Muscle layer of duodenum (tissue), 2 donors: Measurements from ENCODE around the gene PLK5.
"Not testable (repeated sequence)": the region's sequence is repeated elsewhere in the genome, so short reads cannot be mapped to it uniquely, and the experiment has no call there.

Experiments used
- H3K27ac ChIP-seq: one replicate; pipeline ENCODE4 v1.7.0; 2013; ENCODE audit warnings: mild to moderate bottlenecking, low read length
- H3K27me3 ChIP-seq: one replicate; pipeline ENCODE4 v1.7.0; 2013; ENCODE audit warnings: low read depth, mild to moderate bottlenecking, control low read depth, low read length
- H3K36me3 ChIP-seq, 2 donors: one replicate each; pipeline ENCODE4 v1.7.0; 2013; ENCODE audit warnings: low read length in 2 of 2, control low read depth in 1 of 2, mild to moderate bottlenecking in 1 of 2; ENCODE audit not compliant: insufficient read depth in 2 of 2, control insufficient read depth in 1 of 2
- H3K4me1 ChIP-seq, 2 donors: one replicate each; pipeline ENCODE4 v1.7.0; 2013; ENCODE audit warnings: low read length in 2 of 2, mild to moderate bottlenecking in 2 of 2, control low read depth in 1 of 2, moderate library complexity in 1 of 2; ENCODE audit not compliant: insufficient read depth in 2 of 2, control insufficient read depth in 1 of 2
- H3K4me3 ChIP-seq, 2 donors: one replicate each; pipeline ENCODE4 v1.7.0; 2013; ENCODE audit warnings: low read length in 2 of 2, low read depth in 1 of 2, mild to moderate bottlenecking in 1 of 2
- H3K9me3 ChIP-seq, 2 donors: one replicate each; pipeline ENCODE4 v1.7.0; 2013; ENCODE audit warnings: low read length in 2 of 2, control low read depth in 1 of 2, mild to moderate bottlenecking in 1 of 2; ENCODE audit not compliant: control insufficient read depth in 1 of 2
- donor health status: healthy.

The PLK5 gene

DNA sequence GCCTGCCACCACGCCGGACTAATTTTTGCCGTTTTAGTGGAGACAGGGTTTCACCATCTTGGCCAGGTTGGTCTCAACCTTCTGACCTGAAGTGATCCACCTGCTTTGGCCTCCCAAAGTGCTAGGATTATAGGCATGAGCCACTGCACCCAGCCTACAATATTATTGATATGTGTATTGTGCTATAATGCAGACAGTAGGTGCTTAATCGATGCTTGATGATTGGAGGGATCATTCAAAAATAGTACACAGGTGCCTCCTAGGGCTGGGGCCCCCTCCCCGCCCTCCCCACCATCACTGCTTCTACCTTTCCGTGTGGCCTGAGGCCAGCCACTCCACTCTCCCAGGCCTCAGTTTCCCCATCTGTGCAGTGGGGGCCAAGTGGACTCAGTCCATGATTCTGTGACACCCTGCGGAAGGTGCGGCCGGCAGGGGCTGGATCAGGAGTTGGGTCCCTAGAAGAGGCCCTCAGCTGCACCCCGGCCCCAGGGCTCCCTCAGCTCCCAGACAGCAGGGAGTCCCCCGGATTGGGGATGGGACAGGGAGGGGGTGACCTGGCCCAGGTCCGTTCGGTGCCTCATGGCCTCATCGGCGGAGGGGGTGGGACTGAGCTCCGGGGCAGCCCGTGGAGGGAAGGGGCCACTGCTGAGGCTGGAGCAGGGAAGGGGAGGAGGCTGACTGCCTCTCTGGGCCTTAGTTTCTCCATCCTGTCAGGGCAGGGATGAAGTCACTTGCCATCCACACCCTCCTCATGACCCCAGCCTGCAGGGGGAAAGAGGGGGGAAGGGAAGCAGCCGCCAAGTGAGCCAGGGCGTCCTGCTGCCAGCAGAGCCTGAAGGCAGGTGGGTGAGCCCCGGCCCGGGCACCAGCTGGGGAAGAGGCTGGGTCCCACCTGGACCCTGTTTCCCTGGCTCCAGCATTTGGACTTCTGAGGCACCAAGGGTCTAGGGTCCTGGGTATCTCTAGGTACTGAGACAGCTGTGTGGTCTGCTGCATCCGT is 12.3 kb upstream of the PLK5 start:
- Histone ChIP-seq H3K27me3 (peaks cover 3% of the 10 kb centered on the region), H3K4me1 (peaks cover 0 to 15% of the 10 kb centered on the region in 2 donors), H3K4me3 (no peak overlapping the region), H3K36me3 (no peaks in the 10 kb centered on the region), H3K9me3 (peaks cover 0 to 4% of the 10 kb centered on the region in 2 donors), H3K27ac (no peak overlapping the region)

DNA sequence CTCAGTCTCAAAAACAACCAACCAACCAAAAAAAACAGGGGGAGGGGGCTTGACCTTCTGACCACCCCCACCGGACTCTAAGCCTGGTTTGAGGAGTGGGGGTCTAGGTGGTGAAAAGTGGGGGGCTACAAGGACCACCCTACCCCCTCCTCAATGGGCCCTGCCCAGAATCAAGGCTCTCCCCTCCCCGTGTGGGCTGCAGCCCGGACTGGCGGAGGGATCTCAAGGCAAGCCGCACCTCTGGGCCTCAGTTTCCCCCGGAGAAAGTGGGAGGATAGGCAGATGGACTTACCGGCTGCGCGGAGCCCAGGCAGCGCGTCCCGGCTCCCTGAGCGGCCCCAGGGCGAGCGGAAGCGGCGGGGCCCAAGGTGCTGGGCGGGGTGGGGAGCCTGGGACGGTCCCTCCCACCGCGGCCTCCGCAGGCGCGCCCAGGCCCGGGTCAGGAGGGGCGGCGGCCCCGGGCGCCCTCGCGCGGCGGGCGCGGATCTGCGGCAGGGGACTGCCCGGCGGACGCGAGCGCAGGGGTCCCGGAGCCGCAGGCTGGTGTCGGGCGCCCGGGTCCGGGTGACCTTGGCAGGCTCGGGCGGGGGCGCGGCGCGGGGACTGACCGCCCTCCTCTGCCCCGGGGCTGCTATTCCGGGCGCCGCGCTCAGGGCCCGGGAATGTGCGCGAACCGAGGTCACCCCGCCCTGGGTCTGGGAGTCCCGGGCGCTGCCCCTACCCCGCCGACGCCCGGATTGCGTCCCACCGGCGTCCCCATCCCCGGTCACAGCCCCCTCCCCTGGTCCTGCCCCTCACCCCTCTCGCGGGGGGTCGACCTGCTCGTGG is 11.0 kb upstream of the PLK5 start, which contains the start of gene ADAMTSL5:
ADAMTSL5 (minus strand) TSS at position 349 of the 828 bp plus-strand sequence. CDS start 2,076 bp downstream, outside the sequence.
- Histone ChIP-seq H3K4me1 (peaks cover 0 to 10% of the 10 kb centered on the region in 2 donors), H3K9me3 (peaks cover 0 to 4% of the 10 kb centered on the region in 2 donors), H3K36me3 (no peaks in the 10 kb centered on the region), H3K4me3 (peak within 1 kb of the TSS; percentile 44 to 61), H3K27me3 (peaks cover 3% of the 10 kb centered on the region), H3K27ac (no peak within 1 kb of the TSS)

DNA sequence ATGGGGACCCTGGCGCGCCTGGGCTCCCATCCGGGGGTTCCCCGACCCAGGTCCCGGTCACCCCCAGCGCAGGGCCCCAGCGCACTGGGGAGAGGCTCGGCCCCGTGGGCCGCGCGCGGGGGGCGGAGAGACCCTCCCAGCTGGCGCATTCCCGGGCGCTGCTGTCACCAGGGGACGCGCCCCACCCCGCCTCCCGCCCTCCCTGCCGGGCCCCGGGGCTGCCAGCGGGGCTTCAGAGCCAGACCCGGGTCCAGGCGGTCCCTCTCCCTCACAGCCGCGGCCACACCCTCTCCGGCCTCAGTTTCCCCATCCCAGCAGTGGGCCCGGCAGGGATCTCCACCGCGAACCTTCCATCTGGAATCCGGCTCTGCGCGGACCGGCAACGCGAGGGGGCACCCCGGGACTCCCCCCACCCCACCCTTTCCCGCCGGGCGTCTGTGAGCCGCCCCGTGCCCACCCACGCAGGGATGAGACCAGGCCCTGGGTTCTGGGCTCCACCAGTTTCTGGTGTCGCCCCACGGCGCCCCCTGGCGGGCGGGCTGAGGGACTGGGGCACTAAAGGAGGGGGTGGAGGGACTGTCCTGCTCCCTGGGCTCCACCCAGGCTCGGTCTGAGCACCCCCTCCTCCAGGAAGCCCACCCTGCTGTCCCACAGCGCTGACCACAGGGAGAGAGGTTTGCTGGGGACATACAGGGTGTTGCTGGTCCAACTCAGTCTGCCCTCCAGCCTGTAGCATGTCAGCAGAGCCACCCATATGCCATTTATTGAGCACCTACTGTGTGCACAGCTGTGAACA is 10.2 kb upstream of the PLK5 start:
- no peak overlapping the region for H3K27ac ChIP-seq
- H3K36me3 ChIP-seq: no peaks in the 10 kb centered on the region
- H3K4me3 ChIP-seq: peak overlapping the region in 1 of 2 donors; percentile 61
- peaks cover 0 to 7% of the 10 kb centered on the region in 2 donors for H3K4me1 ChIP-seq
- no peaks in the 10 kb centered on the region for H3K9me3 ChIP-seq
- peaks cover 3% of the 10 kb centered on the region for H3K27me3 ChIP-seq

DNA sequence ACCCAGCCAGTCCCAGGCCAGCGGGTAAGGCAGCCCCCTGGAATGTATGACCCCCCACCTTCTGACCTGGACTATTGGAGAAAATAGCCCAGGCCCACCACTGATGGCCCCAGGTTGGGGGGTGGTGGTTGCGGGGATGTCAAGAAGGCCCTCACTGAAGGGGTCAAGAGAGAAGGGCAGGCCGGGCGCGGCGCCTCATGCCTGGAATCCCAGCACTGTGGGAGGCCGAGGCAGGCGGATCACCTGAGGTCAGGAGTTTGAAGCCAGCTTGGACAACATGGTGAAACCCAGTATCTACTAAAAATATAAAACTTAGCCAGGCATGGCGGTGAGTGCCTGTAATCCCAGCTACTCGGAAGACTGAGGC is 9.6 kb upstream of the PLK5 start:
- H3K27me3 ChIP-seq: peaks cover 3% of the 10 kb centered on the region
- H3K4me3 ChIP-seq: no peak overlapping the region
- no peak overlapping the region for H3K27ac ChIP-seq
- H3K9me3 ChIP-seq: no peaks in the 10 kb centered on the region
- H3K4me1 ChIP-seq: peaks cover 0 to 7% of the 10 kb centered on the region in 2 donors
- H3K36me3 ChIP-seq: no peaks in the 10 kb centered on the region

DNA sequence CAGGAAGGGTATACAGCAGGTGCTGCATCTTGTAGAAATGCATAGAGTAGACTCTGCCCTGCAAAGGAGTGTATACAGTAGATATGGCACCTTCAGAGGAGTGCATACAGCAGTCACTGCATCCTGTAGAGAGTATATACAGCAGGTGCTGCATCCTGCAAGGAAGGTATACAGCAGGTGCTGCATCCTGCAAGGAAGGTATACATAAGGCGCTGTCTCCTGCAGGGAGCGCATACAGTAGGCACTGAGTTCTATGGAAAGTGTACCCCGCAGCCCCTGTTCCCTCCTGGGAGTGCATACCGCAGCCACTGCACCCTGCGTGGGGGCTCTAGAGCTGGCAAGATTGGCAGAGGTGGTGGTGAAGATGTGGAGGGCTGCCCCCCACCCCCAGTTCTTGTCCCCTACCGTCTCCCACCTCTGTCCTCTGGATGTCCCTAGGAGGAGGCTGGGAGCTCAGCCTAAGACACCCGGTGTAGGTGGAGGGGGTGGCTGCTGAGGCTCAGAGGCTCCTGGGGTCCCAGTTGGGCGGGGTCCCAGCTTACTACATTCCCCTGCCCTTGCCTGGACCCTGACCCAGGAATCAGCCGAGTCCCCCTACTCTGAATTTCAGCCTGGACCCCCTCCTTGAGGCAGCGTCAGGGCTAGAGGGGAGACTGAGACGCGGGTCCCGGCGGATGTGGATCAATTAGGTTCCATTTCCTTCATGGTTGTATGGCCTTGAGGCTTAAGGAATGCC is 8.7 kb upstream of the PLK5 start:
- Histone ChIP-seq H3K9me3 (no peaks in the 10 kb centered on the region), H3K27ac (no peak overlapping the region), H3K4me1 (peaks cover 0 to 7% of the 10 kb centered on the region in 2 donors), H3K27me3 (peaks cover 3% of the 10 kb centered on the region), H3K36me3 (no peaks in the 10 kb centered on the region), H3K4me3 (no peak overlapping the region)

DNA sequence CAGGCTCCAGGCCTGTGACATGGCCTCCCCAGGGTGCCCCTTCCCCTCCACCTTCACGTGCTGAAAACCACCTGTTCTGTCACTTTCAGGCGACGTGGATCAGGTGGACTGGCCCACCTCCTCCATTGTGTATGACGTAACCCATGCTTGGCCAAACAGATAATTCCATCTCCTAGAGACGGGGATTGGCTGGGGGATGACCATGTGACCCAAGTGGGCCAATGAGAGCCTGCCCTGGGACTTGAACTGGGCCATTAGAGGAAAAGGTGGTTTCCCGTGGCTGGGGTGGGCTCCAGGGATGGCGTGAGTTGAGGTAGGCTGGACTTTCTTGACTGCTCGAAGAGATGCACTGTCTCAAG is 7.5 kb upstream of the PLK5 start:
- H3K4me3 ChIP-seq: no peak overlapping the region
- H3K9me3 ChIP-seq: no peaks in the 10 kb centered on the region
- H3K4me1 ChIP-seq: peaks cover 0 to 7% of the 10 kb centered on the region in 2 donors
- H3K36me3 ChIP-seq: no peaks in the 10 kb centered on the region
- peaks cover 3% of the 10 kb centered on the region for H3K27me3 ChIP-seq
- no peak overlapping the region for H3K27ac ChIP-seq

DNA sequence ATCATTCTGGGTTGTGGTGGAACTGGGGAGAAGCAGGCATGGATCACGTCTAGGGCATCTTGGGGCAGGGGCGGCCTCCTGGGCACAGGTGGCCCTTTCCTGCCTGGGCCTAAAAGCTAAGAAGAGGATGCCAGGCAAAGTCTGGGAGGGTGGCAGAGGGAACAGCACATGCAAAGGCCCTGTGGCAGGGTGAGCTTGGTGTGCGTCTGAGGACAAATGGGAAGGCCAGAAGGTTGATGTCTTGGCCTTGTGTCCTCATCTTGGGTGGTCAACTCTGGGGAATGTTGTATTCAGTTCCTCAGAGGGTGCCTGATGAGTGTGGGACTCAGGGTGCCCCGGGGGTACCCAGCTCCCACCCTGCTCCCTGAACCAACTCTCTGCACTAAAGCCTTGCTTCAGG is 5.4 kb upstream of the PLK5 start:
- H3K27me3 ChIP-seq: peaks cover 5% of the 10 kb centered on the region
- no peaks in the 10 kb centered on the region for H3K9me3 ChIP-seq
- H3K36me3 ChIP-seq: no peaks in the 10 kb centered on the region
- peaks cover 0 to 2% of the 10 kb centered on the region in 2 donors for H3K4me1 ChIP-seq
- no peak overlapping the region for H3K27ac ChIP-seq
- no peak overlapping the region for H3K4me3 ChIP-seq

DNA sequence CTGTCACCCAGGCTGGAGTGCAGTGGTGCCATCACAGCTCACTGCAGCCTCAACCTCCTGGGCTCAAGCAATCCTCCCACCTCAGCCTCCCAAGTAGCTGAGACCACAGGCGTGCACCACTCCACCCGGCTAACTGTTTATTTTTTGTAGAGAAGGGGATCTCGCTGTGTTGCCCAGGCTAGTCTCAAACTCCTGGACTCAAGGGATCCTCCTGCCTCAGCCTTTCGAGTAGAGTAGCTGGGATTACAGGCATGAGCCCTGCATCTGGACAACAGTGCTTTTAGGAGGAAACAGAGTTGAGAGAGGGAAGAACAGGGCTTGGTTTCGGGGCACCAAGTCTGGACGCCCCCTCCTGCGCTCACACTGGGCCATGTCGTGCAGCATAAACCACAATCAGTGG is 4.1 kb upstream of the PLK5 start:
- not testable (repeated sequence) for H3K9me3 ChIP-seq, H3K27ac ChIP-seq, H3K4me3 ChIP-seq, H3K36me3 ChIP-seq, H3K4me1 ChIP-seq
- peaks cover 11% of the 10 kb centered on the region for H3K27me3 ChIP-seq

DNA sequence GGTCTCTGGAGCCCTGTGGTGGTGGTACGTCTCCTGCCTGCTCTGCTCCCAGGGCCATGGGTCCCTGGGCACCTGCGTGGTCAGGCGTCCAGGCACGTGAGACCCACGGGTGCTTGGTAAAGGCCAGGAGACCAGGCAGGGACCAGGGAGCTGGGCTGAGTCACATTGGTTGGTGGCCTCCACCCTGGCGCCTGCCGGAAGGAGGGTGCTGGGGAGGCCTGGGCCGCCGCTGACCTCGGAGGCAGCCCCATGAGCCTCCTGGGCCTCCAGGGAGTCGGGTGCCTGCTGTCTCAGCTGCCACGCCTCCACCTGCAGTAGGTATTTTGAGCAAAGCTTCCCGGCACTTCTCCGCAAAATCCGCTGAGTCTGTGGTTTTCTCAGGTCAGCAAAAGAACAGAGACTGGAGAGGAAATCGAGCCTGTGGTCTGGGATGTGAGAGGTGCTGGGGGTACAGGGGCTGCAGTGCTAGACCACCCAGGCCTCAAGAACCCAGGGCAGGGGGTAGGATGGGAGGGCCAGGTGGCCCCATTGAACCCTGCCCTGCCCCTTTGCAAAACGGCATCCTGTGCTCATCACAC is 3.6 kb upstream of the PLK5 start:
- Histone ChIP-seq H3K27ac (no peak overlapping the region), H3K36me3 (no peaks in the 10 kb centered on the region), H3K27me3 (peaks cover 16% of the 10 kb centered on the region), H3K4me3 (no peak overlapping the region), H3K4me1 (peaks cover 0 to 3% of the 10 kb centered on the region in 2 donors), H3K9me3 (no peaks in the 10 kb centered on the region)

DNA sequence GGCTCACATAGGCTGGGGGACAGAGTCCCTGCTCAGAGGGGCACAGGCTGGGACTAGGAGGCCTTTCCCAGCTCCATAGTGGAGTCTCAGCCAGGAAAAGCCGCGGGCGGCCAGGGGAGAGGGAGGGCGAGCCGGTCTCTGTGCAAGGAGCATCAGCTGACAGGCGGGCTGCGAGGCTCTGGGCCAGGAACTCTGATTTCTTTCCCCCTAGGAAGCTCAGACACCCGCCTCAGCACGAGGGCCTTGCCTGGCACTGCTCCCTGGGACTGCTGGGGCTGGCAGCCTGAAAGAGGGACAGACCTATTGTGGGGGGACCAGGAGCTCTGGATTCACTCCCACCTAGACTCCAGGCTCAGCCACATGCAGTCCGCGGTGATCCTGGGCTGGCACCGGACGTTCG is 2.2 kb upstream of the PLK5 start:
- no peak overlapping the region for H3K4me3 ChIP-seq
- H3K36me3 ChIP-seq: no peaks in the 10 kb centered on the region
- H3K9me3 ChIP-seq: no peaks in the 10 kb centered on the region
- H3K27ac ChIP-seq: no peak overlapping the region
- H3K27me3 ChIP-seq: peaks cover 16% of the 10 kb centered on the region
- peaks cover 0 to 3% of the 10 kb centered on the region in 2 donors for H3K4me1 ChIP-seq
